ENCODE results near the gene NR3C2. TPM values are rescaled to one million over a fixed set of nuclear protein-coding genes. Genes with fewer than 3 reads are reported as not detected.

NR3C2 gene
- total RNA-seq, 2 experiments from 2014 or later: 2.0 to 5.2 TPM

DNA sequence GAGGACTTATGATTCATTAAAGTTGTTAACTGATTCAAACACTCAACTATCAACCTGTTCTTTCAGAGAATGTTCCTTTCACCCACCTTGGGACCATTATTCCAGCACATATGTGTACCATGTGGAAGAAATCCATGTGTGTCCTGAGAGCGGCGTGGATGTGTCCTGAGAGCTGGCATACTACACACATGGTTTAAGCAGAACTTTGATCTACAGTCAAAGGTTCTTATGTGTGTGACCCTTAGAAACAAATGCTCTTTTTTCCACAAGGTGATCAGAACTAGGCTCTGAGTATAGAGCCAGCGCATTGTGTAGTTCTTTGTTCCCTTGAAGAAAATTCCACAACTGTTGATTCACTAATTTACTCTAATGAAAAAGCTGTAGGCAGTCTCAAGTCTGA, 332.0 kb downstream of the NR3C2 start:
- no peak for DNase-seq (ENCODE audit: low spot score)
- H4K20me1 ChIP-seq (ENCODE audit: insufficient read depth, low read length): no peaks in the 10 kb centered on the region
- no TSS peak for BruUV-seq (replicated peaks)
- ChIA-PET POLR2A (interaction anchor here (0.9 kb wide), 1 partner anchor 49 kb away, joined by 3 read pairs; no protein-coding TSS in a partner anchor), CTCF (ENCODE audit: unreplicated experiment) (no interaction called here)
- H3K27ac ChIP-seq (ENCODE audit: low read depth, low read length, poor library complexity, severe bottlenecking): no peak overlapping the region
- H3K4me3 ChIP-seq (ENCODE audit: low read depth, low read length, poor library complexity, severe bottlenecking): no peak overlapping the region
- no peaks in the 10 kb centered on the region for H3K9me3 ChIP-seq (ENCODE audit: low read length)
- intact Hi-C loops (cut with micrococcal nuclease; ENCODE audit: unreplicated experiment): no loop called here
- H3K79me2 ChIP-seq (ENCODE audit: insufficient read depth, low read depth, low read length): no peaks in the 10 kb centered on the region
- H3K4me2 ChIP-seq (ENCODE audit: low read length): no peak overlapping the region
- H3K4me1 ChIP-seq (ENCODE audit: insufficient read depth, low read length, poor library complexity, severe bottlenecking): no peaks in the 10 kb centered on the region
- no peaks in the 10 kb centered on the region for H3K9me2 ChIP-seq (ENCODE audit: insufficient read depth, low read length)
- H2AFZ ChIP-seq (ENCODE audit: low read length): no peak overlapping the region
- no peak for TF ChIP-seq EZH2phosphoT487 (IDR thresholded peaks at IDR 0.05; ENCODE audit: borderline replicate concordance, low read depth, low read length)
- TF ChIP-seq, protein P1, sequence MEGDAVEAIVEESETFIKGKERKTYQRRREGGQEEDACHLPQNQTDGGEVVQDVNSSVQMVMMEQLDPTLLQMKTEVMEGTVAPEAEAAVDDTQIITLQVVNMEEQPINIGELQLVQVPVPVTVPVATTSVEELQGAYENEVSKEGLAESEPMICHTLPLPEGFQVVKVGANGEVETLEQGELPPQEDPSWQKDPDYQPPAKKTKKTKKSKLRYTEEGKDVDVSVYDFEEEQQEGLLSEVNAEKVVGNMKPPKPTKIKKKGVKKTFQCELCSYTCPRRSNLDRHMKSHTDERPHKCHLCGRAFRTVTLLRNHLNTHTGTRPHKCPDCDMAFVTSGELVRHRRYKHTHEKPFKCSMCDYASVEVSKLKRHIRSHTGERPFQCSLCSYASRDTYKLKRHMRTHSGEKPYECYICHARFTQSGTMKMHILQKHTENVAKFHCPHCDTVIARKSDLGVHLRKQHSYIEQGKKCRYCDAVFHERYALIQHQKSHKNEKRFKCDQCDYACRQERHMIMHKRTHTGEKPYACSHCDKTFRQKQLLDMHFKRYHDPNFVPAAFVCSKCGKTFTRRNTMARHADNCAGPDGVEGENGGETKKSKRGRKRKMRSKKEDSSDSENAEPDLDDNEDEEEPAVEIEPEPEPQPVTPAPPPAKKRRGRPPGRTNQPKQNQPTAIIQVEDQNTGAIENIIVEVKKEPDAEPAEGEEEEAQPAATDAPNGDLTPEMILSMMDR (conservative IDR thresholded peaks at IDR 0.05; ENCODE audit: low read length): no peak
- no peaks in the 10 kb centered on the region for H3K36me3 ChIP-seq (ENCODE audit: insufficient read depth, low read length)

DNA sequence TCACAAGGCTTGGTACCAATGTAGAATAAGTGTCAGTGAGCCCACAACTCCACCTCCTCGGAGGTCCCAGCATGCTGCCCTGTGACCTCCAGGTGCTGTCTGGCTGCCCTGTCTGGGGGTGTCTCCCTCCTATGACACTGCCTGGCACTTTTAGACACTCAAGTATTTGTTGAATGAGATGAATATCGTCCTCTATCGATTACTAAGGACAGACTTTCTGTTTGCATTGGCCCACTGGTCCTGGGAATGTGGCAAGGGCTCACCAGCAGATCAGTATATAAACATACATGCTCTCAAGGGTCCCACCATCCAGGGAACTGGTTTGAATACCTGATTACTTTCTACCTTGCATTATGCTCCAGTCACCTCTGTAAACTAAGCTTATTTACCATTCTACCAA, 333.0 kb downstream of the NR3C2 start:
- Histone ChIP-seq H3K4me1 (ENCODE audit: insufficient read depth, low read length, poor library complexity, severe bottlenecking) (no peaks in the 10 kb centered on the region), H3K9me3 (ENCODE audit: low read length) (no peaks in the 10 kb centered on the region), H3K4me3 (ENCODE audit: low read depth, low read length, poor library complexity, severe bottlenecking) (no peak overlapping the region), H3K4me2 (ENCODE audit: low read length) (no peak overlapping the region), H2AFZ (ENCODE audit: low read length) (no peak overlapping the region), H3K36me3 (ENCODE audit: insufficient read depth, low read length) (no peaks in the 10 kb centered on the region), H3K9me2 (ENCODE audit: insufficient read depth, low read length) (no peaks in the 10 kb centered on the region), H4K20me1 (ENCODE audit: insufficient read depth, low read length) (no peaks in the 10 kb centered on the region), H3K79me2 (ENCODE audit: insufficient read depth, low read depth, low read length) (no peaks in the 10 kb centered on the region), H3K27ac (ENCODE audit: low read depth, low read length, poor library complexity, severe bottlenecking) (no peak overlapping the region)
- intact Hi-C loops (cut with micrococcal nuclease; ENCODE audit: unreplicated experiment): no loop called here
- BruUV-seq (replicated peaks): no TSS peak
- DNase-seq (ENCODE audit: low spot score): no peak
- TF ChIP-seq, protein P1 (conservative IDR thresholded peaks at IDR 0.05; ENCODE audit: low read length): no peak
- TF ChIP-seq EZH2phosphoT487 (IDR thresholded peaks at IDR 0.05; ENCODE audit: borderline replicate concordance, low read depth, low read length): no peak
- POLR2A ChIA-PET: interaction anchor here (0.9 kb wide), 1 partner anchor 50 kb away, joined by 3 read pairs; no protein-coding TSS in a partner anchor
- CTCF ChIA-PET (ENCODE audit: unreplicated experiment): no interaction called here

- Histone ChIP-seq H3K4me2 (ENCODE audit: low read length) (no peak overlapping the region), H3K27ac (ENCODE audit: low read depth, low read length, poor library complexity, severe bottlenecking) (no peak overlapping the region), H3K4me1 (ENCODE audit: insufficient read depth, low read length, poor library complexity, severe bottlenecking) (no peaks in the 10 kb centered on the region), H3K9me3 (ENCODE audit: low read length) (no peaks in the 10 kb centered on the region), H4K20me1 (ENCODE audit: insufficient read depth, low read length) (no peaks in the 10 kb centered on the region), H3K79me2 (ENCODE audit: insufficient read depth, low read depth, low read length) (no peaks in the 10 kb centered on the region), H2AFZ (ENCODE audit: low read length) (no peak overlapping the region), H3K36me3 (ENCODE audit: insufficient read depth, low read length) (no peaks in the 10 kb centered on the region), H3K4me3 (ENCODE audit: low read depth, low read length, poor library complexity, severe bottlenecking) (no peak overlapping the region), H3K9me2 (ENCODE audit: insufficient read depth, low read length) (no peaks in the 10 kb centered on the region)
- intact Hi-C loops (cut with micrococcal nuclease; ENCODE audit: unreplicated experiment): no loop called here
- ChIA-PET POLR2A (interaction anchor here (0.7 kb wide), 1 partner anchor 9 kb away, joined by 3 read pairs; no protein-coding TSS in a partner anchor), CTCF (ENCODE audit: unreplicated experiment) (no interaction called here)
- no TSS peak for BruUV-seq (replicated peaks)
- TF ChIP-seq, protein P1 (conservative IDR thresholded peaks at IDR 0.05; ENCODE audit: low read length): no peak
- no peak for DNase-seq (ENCODE audit: low spot score)
Observed at GRCh38 chr4:148108766-148109165, 333.4 kb downstream of the NR3C2 start.

All from OCI-LY7 (cell line).